Keratinocyte (primary cell): ENCODE measurements around the gene CXCR6. TPM values are rescaled to one million over a fixed set of nuclear protein-coding genes. Genes with fewer than 3 reads are reported as not detected.

Source experiments
- DNase-seq: peaks from one replicate; pipeline ENCODE4 v3.0.0-alpha.2; 2011; ENCODE audit warnings: low read depth, missing footprints, low spot score
- FAIRE-seq: peaks from 2 replicates; lab custom pipeline; 2011; peaks lifted over from hg19 to GRCh38; lab: Jason Lieb, UNC
- H2AFZ ChIP-seq: 2 replicates; pipeline ENCODE4 v1.6.0; 2012; ENCODE audit warnings: low read length, control low read depth, inconsistent platforms; ENCODE audit not compliant: control insufficient read depth
- H3K27ac ChIP-seq: 2 replicates; pipeline ENCODE4 v1.5.1; 2011; ENCODE audit warnings: low read length; ENCODE audit not compliant: control insufficient read depth, insufficient read depth
- H3K27me3 ChIP-seq: 3 replicates; pipeline ENCODE4 v1.6.0; 2011; ENCODE audit warnings: low read length; ENCODE audit not compliant: control insufficient read depth, insufficient read depth; ENCODE audit errors: extremely low read depth
- H3K36me3 ChIP-seq, 2 experiments: 2 replicates in 1 of 2; 3 replicates in 1 of 2; pipeline ENCODE4 v1.5.1; 2011; ENCODE audit warnings: low read length in 2 of 2, mild to moderate bottlenecking in 1 of 2; ENCODE audit not compliant: control insufficient read depth in 2 of 2, insufficient read depth in 2 of 2; ENCODE audit errors: extremely low read depth in 1 of 2
- H3K4me1 ChIP-seq: 3 replicates; pipeline ENCODE4 v1.5.1; 2011; ENCODE audit warnings: low read length; ENCODE audit not compliant: control insufficient read depth, insufficient read depth; ENCODE audit errors: extremely low read depth
- H3K4me2 ChIP-seq: 3 replicates; pipeline ENCODE4 v1.6.0; 2011; ENCODE audit warnings: low read depth, low read length; ENCODE audit not compliant: control insufficient read depth, insufficient read depth; ENCODE audit errors: extremely low read depth
- H3K4me3 ChIP-seq, 3 experiments: fragments of 200-600 bp in 1 of 3; sonication (generic) in 1 of 3; 2 replicates in 2 of 3; 3 replicates in 1 of 3; pipeline ENCODE4 v1.5.1; 2011 to 2016; ENCODE audit warnings: low read length in 3 of 3, mild to moderate bottlenecking in 3 of 3, control low read depth in 2 of 3, inconsistent platforms in 1 of 3, low read depth in 1 of 3, mixed read lengths in 1 of 3, mixed run types in 1 of 3, moderate library complexity in 1 of 3; ENCODE audit not compliant: control insufficient read depth in 2 of 3, insufficient read depth in 2 of 3; ENCODE audit errors: extremely low read depth in 1 of 3
- H3K79me2 ChIP-seq: 2 replicates; pipeline ENCODE4 v1.6.0; 2012; ENCODE audit warnings: low read length; ENCODE audit not compliant: control insufficient read depth, insufficient read depth
- H3K9ac ChIP-seq: 3 replicates; pipeline ENCODE4 v1.6.0; 2011; ENCODE audit warnings: low read length; ENCODE audit not compliant: control insufficient read depth, insufficient read depth; ENCODE audit errors: extremely low read depth
- H3K9me1 ChIP-seq: 3 replicates; pipeline ENCODE4 v1.6.0; 2011; ENCODE audit warnings: low read length; ENCODE audit not compliant: control insufficient read depth, insufficient read depth; ENCODE audit errors: extremely low read depth
- H3K9me3 ChIP-seq: 2 replicates; pipeline ENCODE4 v1.5.1; 2012; ENCODE audit warnings: low read depth, low read length; ENCODE audit not compliant: control insufficient read depth
- H4K20me1 ChIP-seq: 3 replicates; pipeline ENCODE4 v1.6.0; 2011; ENCODE audit warnings: low read length; ENCODE audit not compliant: control insufficient read depth, insufficient read depth; ENCODE audit errors: extremely low read depth
- EZH2 ChIP-seq: IDR thresholded peaks from one replicate; pipeline ENCODE4 v1.6.1; 2012; ENCODE audit warnings: inconsistent platforms, mild to moderate bottlenecking, low read length, moderate library complexity
- dilution Hi-C: fragments of 300-500 bp; cut with MboI; formaldehyde crosslinking; loops from one replicate; pipeline ENCODE4 v1.7.0; 2020; ENCODE audit warnings: low sequenced_read_pairs; ENCODE audit not compliant: extremely low pct_ligation_motif_present
- polyA plus RNA-seq, 5 experiments: library from polyadenylated mRNA; depleted of rRNA in 3 of 5; stranded (reverse) in 3 of 5; stranded (forward) in 1 of 5; unstranded in 1 of 5; fragments of >200 nt; gene quantifications; 1 replicate in 1 of 5; 2 replicates in 3 of 5; 3 replicates in 1 of 5; pipeline versions ENCODE4 v1.2.1 to v1.2.3, GENCODE V29; 2011 to 2012; ENCODE audit warnings: missing spikeins in 2 of 5, low read depth in 1 of 5, low replicate concordance in 1 of 5
- TF ChIP-seq, protein P1 (sequence below), 3 experiments: IDR thresholded peaks in 1 of 3; conservative IDR thresholded peaks in 1 of 3; optimal IDR thresholded peaks in 1 of 3; 2 replicates in 2 of 3; 3 replicates in 1 of 3; pipeline versions ENCODE3 to v1.5.1; 2011; ENCODE audit warnings: low read length in 3 of 3, mild to moderate bottlenecking in 3 of 3, moderate library complexity in 2 of 3, control low read depth in 1 of 3, inconsistent platforms in 1 of 3; ENCODE audit not compliant: insufficient read depth in 2 of 3; ENCODE audit errors: extremely low read depth in 1 of 3

The CXCR6 gene
- polyA plus RNA-seq, 1 donor (not counting 4 experiments of a cell fraction or from before 2014, with no cell fraction given), result not detected

- no peaks in the 10 kb centered on the region for H3K4me1 ChIP-seq
- TF ChIP-seq EZH2, result no peak
- TF ChIP-seq, protein P1, sequence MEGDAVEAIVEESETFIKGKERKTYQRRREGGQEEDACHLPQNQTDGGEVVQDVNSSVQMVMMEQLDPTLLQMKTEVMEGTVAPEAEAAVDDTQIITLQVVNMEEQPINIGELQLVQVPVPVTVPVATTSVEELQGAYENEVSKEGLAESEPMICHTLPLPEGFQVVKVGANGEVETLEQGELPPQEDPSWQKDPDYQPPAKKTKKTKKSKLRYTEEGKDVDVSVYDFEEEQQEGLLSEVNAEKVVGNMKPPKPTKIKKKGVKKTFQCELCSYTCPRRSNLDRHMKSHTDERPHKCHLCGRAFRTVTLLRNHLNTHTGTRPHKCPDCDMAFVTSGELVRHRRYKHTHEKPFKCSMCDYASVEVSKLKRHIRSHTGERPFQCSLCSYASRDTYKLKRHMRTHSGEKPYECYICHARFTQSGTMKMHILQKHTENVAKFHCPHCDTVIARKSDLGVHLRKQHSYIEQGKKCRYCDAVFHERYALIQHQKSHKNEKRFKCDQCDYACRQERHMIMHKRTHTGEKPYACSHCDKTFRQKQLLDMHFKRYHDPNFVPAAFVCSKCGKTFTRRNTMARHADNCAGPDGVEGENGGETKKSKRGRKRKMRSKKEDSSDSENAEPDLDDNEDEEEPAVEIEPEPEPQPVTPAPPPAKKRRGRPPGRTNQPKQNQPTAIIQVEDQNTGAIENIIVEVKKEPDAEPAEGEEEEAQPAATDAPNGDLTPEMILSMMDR (optimal IDR thresholded peaks at IDR 0.05 in 1 of 3, IDR thresholded peaks at IDR 0.05 in 1 of 3, conservative IDR thresholded peaks at IDR 0.05 in 1 of 3; ENCODE audit: extremely low read depth in 1 of 3, insufficient read depth in 2 of 3, low read length in 3 of 3), result no peak
- H3K9ac ChIP-seq, result no peak overlapping the region
- H3K9me3 ChIP-seq, result peaks cover 4% of the 10 kb centered on the region
- FAIRE-seq (no peak), DNase-seq (no peak)
- peaks cover 0 to 1% of the 10 kb centered on the region in 2 experiments for H3K36me3 ChIP-seq
- no peak overlapping the region for H3K27ac ChIP-seq
- H3K4me3 ChIP-seq, result no peak overlapping the region
- no peak overlapping the region for H2AFZ ChIP-seq
- no peaks in the 10 kb centered on the region for H3K79me2 ChIP-seq
- no peak overlapping the region for H3K4me2 ChIP-seq
- H3K9me1 ChIP-seq, result no peaks in the 10 kb centered on the region
- no peaks in the 10 kb centered on the region for H3K27me3 ChIP-seq
- dilution Hi-C loops, result no loop called here
- H4K20me1 ChIP-seq, result no peaks in the 10 kb centered on the region
These were observed 2.4 kb upstream of the CXCR6 start for GRCh38 chr3:45940781-45941365.

GRCh38 chr3:45942051-45942825 lies 1.0 kb upstream of the CXCR6 start:
- Histone ChIP-seq H3K4me3 (no peak overlapping the region), H3K27ac (no peak overlapping the region), H3K9me1 (no peaks in the 10 kb centered on the region), H3K4me2 (no peak overlapping the region), H2AFZ (no peak overlapping the region), H3K4me1 (no peaks in the 10 kb centered on the region), H3K9me3 (peaks cover 4% of the 10 kb centered on the region), H3K9ac (no peak overlapping the region), H3K36me3 (peaks cover 0 to 5% of the 10 kb centered on the region in 2 experiments), H4K20me1 (no peaks in the 10 kb centered on the region), H3K79me2 (no peaks in the 10 kb centered on the region), H3K27me3 (no peaks in the 10 kb centered on the region)
- no peak for TF ChIP-seq EZH2
- TF ChIP-seq, protein P1 (optimal IDR thresholded peaks at IDR 0.05 in 1 of 3, IDR thresholded peaks at IDR 0.05 in 1 of 3, conservative IDR thresholded peaks at IDR 0.05 in 1 of 3; ENCODE audit: extremely low read depth in 1 of 3, insufficient read depth in 2 of 3, low read length in 3 of 3), result no peak
- dilution Hi-C loops, result no loop called here
- DNase-seq, result no peak
- no peak for FAIRE-seq
